M059J (cell line): ENCODE measurements around the gene RPS6KA2. TPM values are rescaled to one million over a fixed set of nuclear protein-coding genes. Genes with fewer than 3 reads are reported as not detected.
A peak's percentile ranks its signal among the peaks of the same experiment; 100 is the strongest.

ENCODE experiments used
- DNase-seq: peaks from one replicate; pipeline ENCODE4 v3.0.0-alpha.2; 2012; ENCODE audit warnings: low read depth
- total RNA-seq: library from RNA; depleted of rRNA; stranded (reverse); fragments of >200 nt; shearing (Covaris generic); gene quantifications from 2 replicates; pipeline ENCODE4 v1.2.3, GENCODE V29; 2014

The RPS6KA2 gene
- total RNA-seq, 1 experiment from 2014 or later: 1.9 TPM

- no peak for DNase-seq
Observed at GRCh38 chr6:166469426-166469961, 157.6 kb downstream of the RPS6KA2 start.

GRCh38 chr6:166467436-166468000 is 159.5 kb downstream of the RPS6KA2 start:
- no peak for DNase-seq

GRCh38 chr6:166466178-166467122 is 160.6 kb downstream of the RPS6KA2 start:
- DNase-seq: peak; percentile 78

GRCh38 chr6:166465671-166466087 is 161.4 kb downstream of the RPS6KA2 start:
- peak; percentile 20 for DNase-seq

- no peak for DNase-seq
Observed at GRCh38 chr6:166465003-166465399, 162.1 kb downstream of the RPS6KA2 start.

GRCh38 chr6:166464068-166465002 is 162.7 kb downstream of the RPS6KA2 start:
- no peak for DNase-seq

GRCh38 chr6:166463359-166464067 is 163.5 kb downstream of the RPS6KA2 start:
- DNase-seq: no peak

GRCh38 chr6:166462461-166463135 is 164.5 kb downstream of the RPS6KA2 start:
- DNase-seq: no peak

GRCh38 chr6:166461821-166462460 is 165.1 kb downstream of the RPS6KA2 start:
- no peak for DNase-seq

- DNase-seq: peak; percentile 34
Observed at GRCh38 chr6:166460473-166461437, 166.3 kb downstream of the RPS6KA2 start.

GRCh38 chr6:166459906-166460305 is 167.1 kb downstream of the RPS6KA2 start:
- DNase-seq: no peak

GRCh38 chr6:166459272-166459671 is 167.8 kb downstream of the RPS6KA2 start:
- no peak for DNase-seq

- peak; percentile 33 for DNase-seq
Observed at GRCh38 chr6:166456395-166457156, 170.5 kb downstream of the RPS6KA2 start.

- no peak for DNase-seq
Observed at GRCh38 chr6:166454692-166455515, 172.1 kb downstream of the RPS6KA2 start.

- no peak for DNase-seq
Observed at GRCh38 chr6:166453651-166454050, 173.4 kb downstream of the RPS6KA2 start.

GRCh38 chr6:166450167-166450873 is 176.7 kb downstream of the RPS6KA2 start:
- no peak for DNase-seq
